NCI-H1417 treated with DMSO at 0.1 percent for 48 hours (cell line): ENCODE data around the gene ZNF143.
A peak's percentile ranks its signal among the peaks of the same experiment; 100 is the strongest.
"Not testable (repeated sequence)": the region's sequence is repeated elsewhere in the genome, so short reads cannot be mapped to it uniquely, and the experiment has no call there.

ENCODE experiments used
- DNase-seq: peaks from one replicate; lab custom pipeline; 2025; lab: John Stamatoyannopoulos, UW

ZNF143 gene

GRCh38 chr11:9498457-9499078 lies 37.8 kb downstream of the ZNF143 start:
- no peak for DNase-seq

GRCh38 chr11:9506489-9507276 lies 45.9 kb downstream of the ZNF143 start:
- peak; percentile 16 for DNase-seq

GRCh38 chr11:9507277-9507580 lies 46.4 kb downstream of the ZNF143 start:
- no peak for DNase-seq

GRCh38 chr11:9509041-9509440 lies 48.2 kb downstream of the ZNF143 start:
- DNase-seq: no peak

GRCh38 chr11:9512370-9513019 lies 51.7 kb downstream of the ZNF143 start:
- DNase-seq: no peak

- DNase-seq: not testable (repeated sequence)
These were observed 53.8 kb downstream of the ZNF143 start for GRCh38 chr11:9514576-9514975.

- no peak for DNase-seq
These were observed 55.3 kb downstream of the ZNF143 start for GRCh38 chr11:9516113-9516512.

- DNase-seq: no peak
These were observed 58.1 kb downstream of the ZNF143 start for GRCh38 chr11:9518835-9519410.

- no peak for DNase-seq
These were observed 63.2 kb downstream of the ZNF143 start for GRCh38 chr11:9524001-9524400.

- DNase-seq: no peak
These were observed 64.3 kb downstream of the ZNF143 start for GRCh38 chr11:9525116-9525515.

GRCh38 chr11:9527481-9528135 lies 66.8 kb downstream of the ZNF143 start:
- DNase-seq: no peak

GRCh38 chr11:9528136-9528501 lies 67.3 kb downstream of the ZNF143 start:
- DNase-seq: no peak

- DNase-seq: no peak
These were observed 67.9 kb downstream of the ZNF143 start for GRCh38 chr11:9528573-9529333.

- DNase-seq: no peak
These were observed 68.5 kb downstream of the ZNF143 start for GRCh38 chr11:9529334-9529650.

GRCh38 chr11:9530020-9530621 lies 69.3 kb downstream of the ZNF143 start:
- no peak for DNase-seq

- DNase-seq: no peak
These were observed 70.3 kb downstream of the ZNF143 start for GRCh38 chr11:9530901-9531625.

- no peak for DNase-seq
These were observed 72.2 kb downstream of the ZNF143 start for GRCh38 chr11:9533058-9533457.

GRCh38 chr11:9533736-9534473 lies 73.1 kb downstream of the ZNF143 start:
- DNase-seq: no peak

- no peak for DNase-seq
These were observed 74.5 kb downstream of the ZNF143 start for GRCh38 chr11:9535189-9535781.

GRCh38 chr11:9538548-9538947 lies 77.7 kb downstream of the ZNF143 start:
- DNase-seq: no peak
